Ovary (tissue), 3 donors: ENCODE measurements around the gene NAA80.

Source experiments
- CTCF ChIP-seq, 3 donors: fragments of 450-650 bp in 2 of 3; fragments of 200-600 bp in 1 of 3; IDR thresholded peaks; one replicate each; pipeline versions ENCODE4 v1.5.1 to v1.8.0; 2016 to 2022; ENCODE audit warnings: antibody characterized with exemption in 3 of 3, mild to moderate bottlenecking in 1 of 3
- POLR2A ChIP-seq: fragments of 450-650 bp; IDR thresholded peaks from one replicate; pipeline ENCODE4 v1.6.1; 2017; ENCODE audit warnings: antibody characterized with exemption, mild to moderate bottlenecking, moderate library complexity
- donor health status: DM: no; HTN: no; CAD: no.

- TF ChIP-seq CTCF (IDR thresholded peaks at IDR 0.05) (no peak), POLR2A (no peak)
Measured at GRCh38 chr3:50330330-50330729, 31.1 kb upstream of the NAA80 start.
